D721Med (cell line): ENCODE results near the gene NTF3.

Experiments used
- DNase-seq: peaks from one replicate; pipeline ENCODE4 v3.0.0; 2011; ENCODE audit warnings: low spot score; ENCODE audit not compliant: insufficient read length
- FAIRE-seq: peaks from 2 replicates; lab custom pipeline; 2011; peaks lifted over from hg19 to GRCh38; lab: Jason Lieb, UNC
- CTCF ChIP-seq: IDR thresholded peaks from 2 replicates; pipeline ENCODE4 v1.5.1; 2012; ENCODE audit warnings: mild to moderate bottlenecking, control low read depth; ENCODE audit not compliant: insufficient read depth; ENCODE audit errors: missing control alignments

Gene NTF3

GRCh38 chr12:5458229-5459050, 26.5 kb downstream of the NTF3 start:
- DNase-seq (no peak), FAIRE-seq (no peak)
- TF ChIP-seq CTCF: no peak

GRCh38 chr12:5459051-5459782, 27.3 kb downstream of the NTF3 start:
- DNase-seq: no peak
- FAIRE-seq: no peak
- no peak for TF ChIP-seq CTCF

DNA sequence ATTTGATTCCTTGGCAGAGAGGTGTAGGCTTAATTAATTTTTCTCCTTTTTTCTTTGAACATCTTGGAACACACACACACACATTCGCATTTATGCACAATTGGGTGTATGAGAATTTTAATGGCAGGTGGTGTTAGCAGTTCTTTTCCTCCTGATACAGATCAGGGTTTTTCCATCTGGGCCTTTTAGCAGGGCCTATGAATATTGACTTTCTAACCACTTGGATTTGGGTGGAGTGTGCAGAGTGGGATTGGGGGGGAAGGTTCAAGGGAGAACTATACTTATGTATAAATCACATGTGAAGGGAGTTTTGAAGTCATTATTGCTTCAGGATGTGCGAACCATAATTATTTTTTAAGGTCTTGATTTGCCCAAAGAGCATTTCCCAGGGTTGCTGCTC, 28.9 kb downstream of the NTF3 start:
- no peak for TF ChIP-seq CTCF
- no peak for FAIRE-seq

GRCh38 chr12:5461966-5462365, 30.1 kb downstream of the NTF3 start:
- FAIRE-seq: no peak
- TF ChIP-seq CTCF: no peak
- no peak for DNase-seq

More for the DNA sequence above, 28.9 kb downstream of the NTF3 start:
- DNase-seq: no peak

DNA sequence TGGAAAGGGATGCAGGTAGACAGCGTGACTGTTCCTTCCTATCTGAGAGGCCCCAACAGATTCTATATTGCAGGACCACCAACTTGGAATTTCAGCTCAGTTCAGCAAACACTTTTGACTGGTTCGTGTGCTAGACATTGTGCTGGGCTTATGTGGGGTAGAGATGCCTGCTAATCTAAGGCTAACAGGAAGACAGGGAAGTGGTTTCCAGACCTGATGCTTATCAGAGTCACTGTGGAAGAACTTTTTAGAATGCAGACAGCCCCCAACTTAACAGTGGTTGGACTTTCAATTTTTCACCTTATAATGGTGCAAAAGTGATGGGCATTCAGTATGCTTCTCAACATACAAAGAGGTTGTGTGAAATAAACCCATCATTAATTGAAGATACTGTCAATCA, 32.2 kb downstream of the NTF3 start:
- no peak for TF ChIP-seq CTCF
- DNase-seq (no peak), FAIRE-seq (no peak)

GRCh38 chr12:5465384-5465783, 33.5 kb downstream of the NTF3 start:
- FAIRE-seq: no peak
- no peak for TF ChIP-seq CTCF
- DNase-seq: no peak

DNA sequence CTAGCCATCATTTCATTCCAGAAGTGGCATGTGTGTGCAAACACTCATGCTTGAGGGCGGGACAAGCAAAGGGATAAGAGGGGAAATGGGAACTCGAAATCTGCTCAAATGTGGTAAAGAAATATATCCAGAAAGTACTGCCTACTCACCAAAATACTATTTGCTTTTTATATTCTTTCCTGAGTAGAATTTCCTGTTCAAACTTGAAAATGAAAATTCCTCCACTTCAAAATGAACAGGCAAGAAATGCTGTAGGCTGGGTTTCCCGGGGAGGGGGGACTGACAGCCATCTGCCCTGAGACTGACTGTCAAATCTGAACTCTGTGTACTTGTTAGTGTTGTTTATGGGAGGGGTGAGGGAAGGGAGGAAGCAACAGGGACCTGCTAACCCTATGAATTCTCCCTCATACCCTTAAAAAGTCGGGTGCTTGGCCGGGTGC, 34.6 kb downstream of the NTF3 start:
- no peak for TF ChIP-seq CTCF
- FAIRE-seq (no peak), DNase-seq (no peak)
